ENCODE data around the gene ATP8A2.

Gene ATP8A2

DNA sequence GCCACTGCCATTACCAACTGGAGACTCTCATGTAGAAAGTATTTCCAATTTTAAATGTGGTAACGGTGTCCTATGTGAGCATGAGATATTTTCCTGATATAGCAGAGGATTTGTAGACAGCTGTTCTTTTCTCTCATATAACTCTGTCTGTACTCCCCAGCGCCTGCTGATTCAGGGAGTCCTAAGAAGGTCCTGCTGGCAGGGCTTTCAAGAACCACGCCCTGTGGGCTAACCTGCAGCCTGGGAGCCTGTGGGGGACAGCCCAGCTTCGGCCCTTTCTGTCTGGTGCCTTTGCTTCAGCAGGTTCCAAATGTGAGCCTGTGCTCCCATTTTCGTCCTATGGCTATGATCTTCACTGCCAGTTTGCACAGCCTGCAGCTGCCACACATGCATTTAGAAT lies 316.8 kb downstream of the ATP8A2 start:
- DNase-seq: no peak

DNA sequence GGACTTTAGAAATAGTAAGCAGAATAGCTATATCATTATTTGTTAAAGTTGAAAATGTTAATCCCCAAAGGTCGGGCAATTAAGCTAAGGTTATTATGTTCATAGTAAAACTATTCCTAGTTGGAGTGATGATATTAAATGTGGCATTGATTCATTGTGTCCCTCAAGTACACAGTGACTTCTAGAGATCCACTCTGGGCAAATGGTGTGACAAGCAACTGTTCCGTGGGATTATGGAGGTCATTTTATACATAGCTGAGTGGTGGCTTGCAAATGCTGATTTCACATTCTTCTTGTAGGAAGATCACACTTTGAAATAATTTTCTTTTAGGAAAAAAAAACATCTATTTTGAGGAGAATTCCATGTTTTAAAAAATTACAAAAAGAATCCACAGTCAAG lies 317.8 kb downstream of the ATP8A2 start:
- no peak for DNase-seq

DNA sequence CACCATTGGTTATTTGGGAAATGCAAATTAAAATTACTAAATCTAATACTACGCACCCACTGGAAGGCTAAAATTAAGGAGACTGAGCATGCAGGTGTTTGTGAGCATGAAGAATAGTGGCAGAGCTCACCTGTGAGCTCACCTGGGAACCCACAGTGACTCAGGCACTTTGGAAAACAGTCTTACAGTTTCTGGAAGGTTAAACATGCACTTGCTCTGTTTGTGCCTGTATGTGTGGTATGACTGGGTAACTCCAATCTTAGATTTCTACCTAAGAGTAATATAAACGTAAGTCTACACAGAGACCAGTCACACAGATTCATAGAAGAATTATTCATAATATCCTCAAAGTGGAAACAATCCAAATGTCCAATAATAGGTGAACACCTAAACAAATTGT lies 318.8 kb downstream of the ATP8A2 start:
- DNase-seq: no peak

DNA sequence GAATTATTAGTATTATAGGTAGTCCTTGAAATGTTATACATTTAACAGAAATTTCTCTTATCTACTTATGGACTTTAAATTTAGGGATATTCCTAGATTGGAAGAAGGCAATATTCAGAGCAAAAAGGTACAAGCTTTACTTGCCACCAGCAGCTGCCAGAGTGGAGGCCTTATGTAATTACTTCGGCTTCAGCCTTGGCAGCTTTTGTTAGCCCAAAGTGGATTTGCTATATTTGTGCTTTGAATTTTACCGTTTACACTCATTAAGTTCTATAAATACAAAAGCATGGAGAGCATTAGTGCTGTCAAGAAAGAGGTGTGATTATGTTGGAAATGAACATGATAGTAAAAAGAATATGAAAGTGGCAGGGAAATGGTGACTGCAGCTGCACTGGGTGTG lies 319.9 kb downstream of the ATP8A2 start:
- DNase-seq: no peak

DNA sequence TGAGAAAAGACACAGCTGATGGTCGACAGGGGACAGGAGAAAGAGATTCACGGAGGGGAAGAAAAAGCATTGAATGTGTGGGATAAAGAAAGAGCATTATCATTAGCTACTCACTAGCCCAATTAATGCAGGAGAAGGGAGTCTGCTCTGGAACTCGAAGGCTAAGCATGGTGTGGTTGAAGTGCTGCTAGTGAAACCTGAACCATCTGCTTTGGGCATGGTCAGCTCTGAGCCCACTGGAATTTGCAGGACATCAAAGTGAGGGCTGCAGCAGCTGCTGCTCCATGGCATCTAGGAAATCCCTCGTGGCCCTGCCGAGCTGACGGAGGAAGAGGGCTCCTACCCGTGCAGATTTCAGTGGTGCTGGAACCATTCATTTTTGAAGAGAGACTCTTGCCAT lies 320.3 kb downstream of the ATP8A2 start:
- DNase-seq: no peak

DNA sequence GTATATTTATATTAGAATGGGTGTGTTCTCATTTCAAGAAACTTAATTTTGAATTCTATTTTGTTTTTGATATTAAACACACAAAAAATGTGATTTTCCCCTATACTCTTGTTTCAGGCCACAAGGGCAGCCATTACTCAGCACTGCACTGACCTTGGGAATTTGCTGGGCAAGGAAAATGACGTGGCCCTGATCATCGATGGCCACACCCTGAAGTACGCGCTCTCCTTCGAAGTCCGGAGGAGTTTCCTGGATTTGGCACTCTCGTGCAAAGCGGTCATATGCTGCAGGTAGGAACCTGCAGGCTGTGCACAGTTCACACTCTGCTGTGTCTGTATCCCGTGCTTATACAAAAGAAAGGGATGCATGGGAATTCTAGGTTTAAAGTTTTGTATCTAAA lies 327.3 kb downstream of the ATP8A2 start:
- DNase-seq: no peak

DNA sequence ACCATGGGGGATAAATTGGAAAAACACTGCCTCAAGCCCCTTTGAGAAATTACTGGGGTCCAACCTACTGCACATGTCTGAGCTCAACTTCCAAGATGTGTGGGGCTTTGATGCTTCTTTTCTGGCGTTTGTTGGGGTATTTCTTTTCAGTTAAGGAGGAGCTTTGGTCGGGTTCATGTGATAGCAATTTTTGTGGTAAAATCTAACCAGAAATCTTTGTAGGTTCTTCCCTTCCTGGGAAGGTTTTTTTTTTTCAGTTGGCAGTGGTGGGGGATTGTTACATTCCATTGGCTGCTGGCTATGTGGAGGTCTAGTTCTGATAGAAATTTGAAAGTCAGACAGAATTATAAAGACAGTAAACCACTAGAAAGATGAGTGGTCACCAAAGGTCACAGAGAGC lies 327.8 kb downstream of the ATP8A2 start:
- no peak for DNase-seq

DNA sequence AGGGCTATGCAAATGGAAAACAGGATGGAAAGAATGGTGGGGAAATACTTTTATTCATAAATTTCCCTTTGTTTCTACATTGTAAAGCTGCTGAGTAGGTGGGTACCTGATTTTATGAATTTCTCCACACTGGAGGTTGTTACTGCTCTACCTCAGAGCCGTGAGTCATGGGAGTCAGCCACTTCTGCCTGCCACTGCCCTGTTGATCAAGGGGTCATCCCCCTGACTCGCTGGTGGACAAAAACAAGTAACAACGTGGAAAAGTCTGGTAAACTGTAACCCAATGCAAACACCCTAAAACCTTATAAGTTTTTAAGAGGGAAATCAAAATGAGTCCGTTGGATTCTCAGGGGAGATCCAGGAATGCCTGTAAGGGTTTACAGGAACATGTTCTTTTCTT lies 329.5 kb downstream of the ATP8A2 start:
- no peak for DNase-seq

DNA sequence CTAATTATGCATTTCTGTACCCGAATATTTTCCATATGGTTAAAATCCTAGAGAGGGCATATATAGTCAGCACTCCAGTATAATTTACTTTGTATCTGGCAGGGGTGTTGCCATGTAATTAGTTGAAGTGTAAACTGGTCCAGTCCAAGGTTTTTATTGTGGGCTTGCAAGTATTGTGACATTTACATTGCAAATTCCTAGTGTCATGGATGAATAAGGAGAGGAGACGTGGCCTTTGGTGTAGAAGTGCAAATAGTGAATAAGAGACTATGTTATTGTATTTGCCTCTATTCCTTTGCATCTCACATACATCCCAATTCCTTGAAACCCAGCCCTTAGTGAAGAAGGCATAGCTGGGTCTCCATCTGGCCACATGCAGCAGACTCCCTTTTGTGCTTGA lies 330.6 kb downstream of the ATP8A2 start:
- no peak for DNase-seq

DNA sequence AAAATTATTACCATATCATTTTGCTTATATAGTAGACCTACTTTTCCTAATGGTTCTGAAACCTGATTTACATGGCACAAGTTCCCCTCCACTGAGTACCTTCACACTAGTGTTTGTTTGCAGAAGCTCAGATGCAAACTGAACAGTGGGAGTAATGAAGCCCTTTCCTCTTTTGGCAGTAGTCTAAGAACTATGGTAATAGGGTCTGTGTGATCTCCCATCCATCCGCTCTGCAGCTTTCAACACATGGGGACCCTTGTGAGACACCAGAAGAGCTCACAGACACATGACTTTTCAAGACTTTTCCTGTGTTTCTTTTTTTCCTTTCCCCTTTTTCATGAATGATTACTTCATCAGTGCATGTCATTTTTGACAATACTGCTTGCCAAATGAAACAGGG lies 336.0 kb downstream of the ATP8A2 start:
- DNase-seq: no peak

DNA sequence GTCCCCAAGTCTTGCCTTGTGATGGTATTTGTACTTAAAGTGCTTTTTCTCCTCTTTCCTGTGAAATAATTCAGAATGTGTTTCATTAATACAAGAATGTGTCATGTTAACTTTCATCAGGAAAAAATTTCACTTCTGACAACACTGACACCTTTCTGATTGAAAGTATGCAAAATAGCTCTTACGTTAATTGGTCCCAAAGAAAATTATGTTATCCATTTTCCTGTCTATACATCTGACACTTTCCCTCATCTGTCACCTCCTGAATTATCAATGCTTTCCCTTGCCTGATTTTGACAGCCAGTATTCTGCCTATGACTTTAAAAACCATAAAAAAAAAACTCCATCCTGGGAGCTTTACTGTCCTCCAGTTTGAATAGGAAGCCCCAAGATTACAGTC lies 336.5 kb downstream of the ATP8A2 start:
- DNase-seq: no peak

DNA sequence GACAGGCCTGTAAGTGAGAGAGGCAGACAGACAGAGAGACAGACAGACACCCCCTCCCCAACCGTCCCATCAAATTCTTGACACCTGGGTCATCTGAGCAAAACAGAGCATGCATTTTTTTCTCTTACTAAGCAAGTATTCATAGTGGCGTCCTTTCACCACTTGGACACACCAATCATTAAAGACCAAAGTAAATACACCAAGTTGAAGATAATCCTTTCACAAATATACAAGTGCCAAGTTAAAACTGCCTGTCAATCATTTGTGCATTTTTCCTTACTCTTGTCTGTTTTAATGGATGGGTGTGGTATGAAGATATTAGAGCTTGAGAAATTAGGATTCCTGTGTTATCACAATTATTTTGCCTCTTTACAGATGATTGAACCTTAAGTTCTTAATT lies 337.3 kb downstream of the ATP8A2 start:
- DNase-seq: no peak

DNA sequence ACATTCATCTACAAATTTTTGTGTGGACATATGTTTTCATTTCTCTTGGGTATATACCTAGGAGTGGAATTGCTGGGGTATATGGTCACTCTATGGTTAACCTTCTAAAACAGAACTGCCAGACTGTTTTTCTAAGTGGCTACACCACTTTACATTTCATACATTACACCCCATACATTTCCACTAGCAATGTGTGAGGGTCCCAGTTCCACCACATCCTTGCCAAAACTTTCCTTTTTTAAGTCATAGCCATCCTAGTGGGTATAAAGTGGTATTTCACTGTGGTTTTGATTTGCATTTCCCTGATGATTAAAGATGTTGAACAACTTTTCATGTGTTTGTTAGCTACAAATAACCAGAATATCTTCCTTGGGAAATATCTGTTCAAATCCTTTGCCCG lies 344.0 kb downstream of the ATP8A2 start:
- no peak for DNase-seq

DNA sequence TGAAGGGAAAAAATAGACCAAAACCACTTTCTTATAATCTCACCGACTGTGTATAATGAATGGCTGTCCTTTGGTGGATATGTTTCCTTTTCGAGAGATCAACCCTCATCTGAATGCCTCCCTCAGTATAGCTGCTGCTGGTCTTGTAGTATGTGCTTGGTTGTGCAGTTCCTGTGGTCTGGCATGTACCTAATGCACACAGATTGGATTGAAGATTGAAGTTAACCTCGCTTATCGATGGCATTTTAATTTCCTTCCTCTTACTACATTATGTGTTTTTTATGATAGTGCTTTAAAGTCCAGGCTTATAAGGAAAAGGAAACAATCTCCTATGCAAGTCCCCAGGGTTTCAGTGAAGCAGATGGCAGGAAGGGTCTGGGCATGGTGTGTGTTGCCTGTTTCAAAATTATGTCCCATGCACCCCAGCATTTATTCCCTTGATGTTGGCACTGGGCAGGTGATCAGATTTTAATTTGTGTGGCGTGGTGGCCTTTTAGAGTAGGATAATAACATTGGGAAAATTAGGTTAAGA lies 346.0 kb downstream of the ATP8A2 start:
- no peak for DNase-seq

DNA sequence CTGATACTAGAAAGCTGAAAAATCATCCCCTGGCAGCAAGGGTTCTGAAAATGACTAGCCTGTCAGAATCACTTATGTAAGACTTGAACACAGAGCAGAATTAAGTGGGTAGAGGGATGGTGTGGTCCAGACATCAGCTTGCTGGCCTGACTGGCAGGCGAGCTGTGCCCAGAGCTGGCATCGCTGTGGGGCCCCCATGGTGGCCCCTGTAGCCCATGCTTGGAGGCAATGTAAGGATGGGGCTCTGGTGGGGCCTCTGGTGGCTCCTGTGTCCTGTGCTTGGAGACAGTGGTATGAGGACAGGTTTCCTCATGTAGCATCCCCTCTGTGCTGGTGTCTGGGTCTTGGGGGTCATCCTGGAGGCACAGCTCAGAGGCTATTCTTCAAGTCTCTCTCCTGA lies 347.9 kb downstream of the ATP8A2 start:
- DNase-seq: no peak

DNA sequence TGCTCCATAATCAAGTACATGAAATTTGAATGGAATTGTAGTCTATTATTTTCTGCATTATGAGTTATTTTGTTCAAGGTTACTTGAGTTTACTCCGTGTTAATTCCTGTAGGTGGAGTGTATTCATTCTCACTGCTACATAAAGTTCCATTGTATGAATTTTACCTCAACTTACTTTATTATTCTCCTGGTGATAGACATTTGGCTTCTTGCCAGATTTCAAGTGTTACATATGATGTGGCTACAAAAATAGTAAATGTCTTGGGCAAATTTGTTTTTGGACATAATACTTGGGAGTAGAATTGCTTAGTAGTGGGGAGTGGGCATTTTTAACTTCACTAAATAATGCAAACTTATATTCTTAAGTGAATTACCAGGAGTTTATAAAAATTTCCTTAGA lies 351.1 kb downstream of the ATP8A2 start:
- no peak for DNase-seq

DNA sequence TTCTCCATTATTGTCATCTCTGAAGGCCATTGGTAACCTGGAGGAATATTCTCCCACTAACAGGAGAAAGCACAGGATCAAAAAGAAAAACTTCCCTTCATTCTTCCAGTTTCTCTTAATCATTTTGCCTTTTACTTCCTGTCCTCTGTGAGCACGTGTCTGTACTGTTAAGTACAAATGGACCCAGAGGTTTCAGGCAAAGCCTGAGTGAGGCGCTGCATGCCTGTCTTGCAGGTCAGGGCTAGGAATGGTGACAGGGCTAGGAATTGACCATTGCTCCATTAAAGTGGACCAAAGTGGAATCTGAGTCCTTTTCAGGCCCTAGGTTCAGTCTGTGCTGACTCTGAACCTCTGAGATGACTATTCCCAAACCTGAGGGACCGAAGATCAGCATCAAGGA lies 353.3 kb downstream of the ATP8A2 start:
- no peak for DNase-seq

DNA sequence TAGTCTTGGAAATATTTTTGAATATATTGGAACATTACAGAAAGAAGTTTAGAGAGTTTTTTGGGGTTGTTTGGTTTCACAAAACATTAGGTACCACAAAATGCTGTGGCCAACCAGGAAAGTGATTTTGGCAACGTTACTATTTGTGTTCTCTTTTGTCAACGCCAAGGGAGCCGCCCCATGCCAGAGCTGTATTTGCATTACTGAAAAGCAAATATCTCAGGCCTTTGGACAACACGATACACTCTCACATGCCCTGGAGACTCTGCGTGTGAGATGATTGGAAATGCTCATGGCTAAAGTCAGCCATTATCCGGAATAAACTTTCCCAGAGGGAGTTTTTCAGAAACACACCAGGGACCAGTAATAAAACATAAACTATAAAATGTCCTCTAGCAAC lies 355.5 kb downstream of the ATP8A2 start:
- no peak for DNase-seq

DNA sequence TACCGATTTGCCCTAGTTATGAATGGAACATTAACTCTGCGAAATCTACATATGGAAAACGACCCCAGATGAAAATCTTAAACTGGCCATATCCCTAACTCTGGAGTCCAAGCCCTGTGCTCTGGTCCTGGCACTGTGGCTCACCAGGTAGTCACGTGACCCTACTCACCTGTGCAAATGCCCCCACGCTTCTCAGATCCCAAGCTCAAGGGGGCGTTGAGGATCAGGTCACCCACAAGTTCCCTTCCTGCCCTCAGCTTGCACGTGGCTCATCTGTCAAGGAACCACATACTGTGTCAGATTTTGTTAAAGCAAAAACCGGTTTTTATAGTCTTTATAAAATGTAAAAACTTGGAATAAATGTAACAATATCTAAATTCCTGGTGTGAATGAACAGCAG lies 356.0 kb downstream of the ATP8A2 start:
- no peak for DNase-seq

DNA sequence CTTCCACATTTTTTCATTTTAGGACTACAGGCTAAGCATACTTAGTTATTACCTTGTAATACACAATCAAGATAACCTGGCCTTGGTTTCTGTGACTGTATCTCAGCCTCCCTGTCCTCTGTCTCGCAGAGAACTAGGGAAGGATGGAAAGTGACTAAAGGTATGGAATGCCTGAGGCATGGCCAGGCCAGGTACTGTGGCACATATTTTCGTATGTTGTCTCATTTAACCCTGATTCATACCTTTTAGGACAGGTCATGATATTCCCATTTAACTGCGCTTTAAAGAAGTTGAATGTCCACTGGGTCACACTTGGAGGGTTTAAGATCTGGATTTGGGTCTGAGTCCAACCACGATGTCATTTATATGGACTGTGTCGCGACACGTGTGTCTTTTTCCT lies 357.4 kb downstream of the ATP8A2 start:
- DNase-seq: no peak

DNA sequence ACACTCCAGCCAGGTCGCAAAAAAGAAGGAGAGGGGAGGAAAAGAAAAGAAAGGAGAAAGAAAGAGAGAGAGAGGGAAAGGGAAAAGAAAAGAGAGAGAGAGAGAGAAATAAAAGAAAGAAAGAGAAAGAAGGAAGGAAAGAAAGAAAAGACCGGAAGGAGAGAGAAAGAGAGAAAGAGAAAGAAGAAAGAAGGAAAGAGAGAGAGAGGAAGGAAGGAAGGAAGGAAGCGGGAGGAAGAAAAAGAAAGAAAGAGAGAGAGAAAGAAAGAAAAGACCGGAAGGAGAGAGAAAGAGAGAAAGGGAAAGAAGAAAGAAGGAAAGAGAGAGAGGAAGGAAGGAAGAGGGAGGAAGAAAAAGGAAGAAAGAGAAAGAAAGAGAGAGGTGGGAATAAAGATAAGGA lies 359.3 kb downstream of the ATP8A2 start:
- DNase-seq: no peak

DNA sequence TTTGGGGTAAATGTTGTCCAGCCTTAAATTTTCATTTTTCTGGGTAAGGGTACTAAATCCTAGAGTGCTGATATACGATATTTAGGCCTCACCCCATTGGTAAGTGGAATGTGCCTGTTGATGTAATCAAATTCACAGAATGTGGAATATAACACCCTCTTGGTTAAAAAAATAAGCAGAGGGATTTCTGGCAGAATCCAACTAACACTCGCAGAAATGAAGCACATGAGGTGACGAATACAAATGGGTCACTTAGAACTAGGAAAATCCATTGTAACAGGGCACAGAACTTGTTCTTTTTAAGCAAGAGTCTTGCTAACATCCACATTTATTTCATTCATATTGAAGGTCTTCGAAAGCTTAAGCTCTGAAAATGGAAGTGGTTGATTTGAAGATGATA lies 359.8 kb downstream of the ATP8A2 start:
- peak; percentile 28 for DNase-seq

DNA sequence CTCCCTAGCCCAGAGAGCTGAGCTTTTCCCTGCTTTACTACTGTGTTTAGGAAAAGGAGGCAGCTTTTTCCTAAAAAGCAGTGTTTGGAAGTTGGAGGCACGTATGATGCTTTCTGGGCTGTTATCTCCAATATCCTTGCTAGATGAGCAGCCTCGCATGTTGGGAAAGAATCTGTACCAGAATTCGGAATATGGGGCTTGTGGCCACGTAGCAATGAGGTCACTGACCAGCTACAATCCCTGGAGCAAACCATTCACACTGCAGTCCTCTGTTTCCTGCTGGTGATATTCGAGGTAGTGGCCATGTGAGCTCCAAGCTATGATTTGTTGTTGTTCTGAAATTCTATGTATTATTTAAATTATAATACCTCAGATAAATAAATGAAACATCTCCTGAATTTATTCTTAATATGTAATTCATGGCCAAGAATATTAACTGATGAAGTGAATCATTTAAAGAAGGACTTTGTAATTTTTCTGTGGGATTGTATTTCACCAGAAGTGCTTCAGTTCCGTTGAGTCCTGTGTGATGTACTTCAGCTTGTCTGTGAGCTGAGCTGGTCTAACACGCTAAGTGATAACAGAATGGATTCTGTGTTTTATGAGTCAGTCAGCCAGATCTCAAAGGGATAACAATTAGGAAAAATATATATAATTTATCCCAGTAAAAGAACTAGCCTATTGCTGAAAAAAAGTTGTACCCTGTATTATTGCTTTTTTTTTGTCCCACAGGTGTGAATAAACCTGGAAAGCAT lies 360.5 kb downstream of the ATP8A2 start:
- DNase-seq: peak; percentile 85

DNA sequence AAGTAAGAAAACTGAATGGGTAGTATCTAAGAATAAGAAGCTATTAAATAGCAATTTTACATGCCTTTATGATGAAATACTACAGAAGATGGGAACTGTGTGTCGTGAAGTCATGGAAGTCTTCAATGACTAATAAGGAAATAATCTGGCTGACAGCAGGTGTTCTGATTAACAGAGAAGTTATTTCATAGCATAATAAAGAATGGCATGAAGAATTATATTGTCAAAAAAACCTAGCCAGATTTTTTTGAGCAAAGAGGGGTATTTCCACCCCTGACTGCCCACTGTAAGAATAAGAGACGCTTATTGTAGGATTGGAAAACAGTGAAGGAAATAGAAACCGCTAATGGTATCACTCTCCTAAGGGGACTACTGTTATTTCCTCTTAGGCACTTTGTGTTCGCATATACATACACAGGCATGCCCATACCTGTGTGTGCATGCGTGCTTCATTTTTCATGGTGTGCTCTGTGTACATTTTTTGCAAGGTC lies 361.3 kb downstream of the ATP8A2 start:
- DNase-seq: peak; percentile 91
